A204.1 (cell line): Measurements from ENCODE around the gene DCST2.

Source experiments
- FAIRE-seq: peaks from 2 replicates; lab custom pipeline; 2012; peaks lifted over from hg19 to GRCh38; lab: Jason Lieb, UNC

The DCST2 gene

GRCh38 chr1:155026154-155026553, 7.4 kb downstream of the DCST2 start:
- FAIRE-seq = no peak

GRCh38 chr1:155024315-155024714, 9.3 kb downstream of the DCST2 start:
- FAIRE-seq = no peak

- FAIRE-seq = no peak
Observed at GRCh38 chr1:155023627-155024026, 10.0 kb downstream of the DCST2 start.

- no peak for FAIRE-seq
Observed at GRCh38 chr1:155022927-155023236, 10.7 kb downstream of the DCST2 start.

- FAIRE-seq = no peak
Observed at GRCh38 chr1:155022136-155022926, 11.2 kb downstream of the DCST2 start.

- no peak for FAIRE-seq
Observed at GRCh38 chr1:155019377-155020245, 14.0 kb downstream of the DCST2 start.

GRCh38 chr1:155018617-155019348, 14.8 kb downstream of the DCST2 start:
- FAIRE-seq = no peak

GRCh38 chr1:155017946-155018316, 15.7 kb downstream of the DCST2 start:
- FAIRE-seq = no peak

- no peak for FAIRE-seq
Observed at GRCh38 chr1:155017041-155017945, 16.3 kb downstream of the DCST2 start.

GRCh38 chr1:155016231-155016831, 17.2 kb downstream of the DCST2 start:
- FAIRE-seq = no peak

- no peak for FAIRE-seq
Observed at GRCh38 chr1:155015527-155016230, 17.9 kb downstream of the DCST2 start.

GRCh38 chr1:155014709-155015508, 18.7 kb downstream of the DCST2 start:
- FAIRE-seq = no peak

- FAIRE-seq = no peak
Observed at GRCh38 chr1:155013632-155014031, 19.9 kb downstream of the DCST2 start.

GRCh38 chr1:155012776-155013602, 20.6 kb downstream of the DCST2 start:
- no peak for FAIRE-seq

- FAIRE-seq = no peak
Observed at GRCh38 chr1:155012026-155012546, 21.5 kb downstream of the DCST2 start.

GRCh38 chr1:155011437-155012025, 22.1 kb downstream of the DCST2 start:
- no peak for FAIRE-seq

- no peak for FAIRE-seq
Observed at GRCh38 chr1:155011004-155011416, 22.6 kb downstream of the DCST2 start.

GRCh38 chr1:155010211-155010918, 23.2 kb downstream of the DCST2 start:
- no peak for FAIRE-seq
